ES-I3 (cell line): ENCODE measurements around the gene OR2A5.
"Not testable (repeated sequence)": the region's sequence is repeated elsewhere in the genome, so short reads cannot be mapped to it uniquely, and the experiment has no call there.

Experiments used
- H3K36me3 ChIP-seq: 2 replicates; pipeline ENCODE4 v1.6.1; 2013; ENCODE audit warnings: mild to moderate bottlenecking, low read length, control low read depth, moderate library complexity; ENCODE audit not compliant: insufficient read depth
- H3K4me1 ChIP-seq: 2 replicates; pipeline ENCODE4 v1.6.1; 2013; ENCODE audit warnings: mild to moderate bottlenecking, control low read depth, low read length; ENCODE audit not compliant: insufficient read depth
- H3K9ac ChIP-seq: 2 replicates; pipeline ENCODE4 v1.6.1; 2013; ENCODE audit warnings: low read depth, mild to moderate bottlenecking, low read length, moderate library complexity
- H3K9me3 ChIP-seq: 2 replicates; pipeline ENCODE4 v1.6.1; 2013; ENCODE audit warnings: mild to moderate bottlenecking, low read length, moderate library complexity; ENCODE audit not compliant: control insufficient read depth, insufficient read depth

The OR2A5 gene

DNA sequence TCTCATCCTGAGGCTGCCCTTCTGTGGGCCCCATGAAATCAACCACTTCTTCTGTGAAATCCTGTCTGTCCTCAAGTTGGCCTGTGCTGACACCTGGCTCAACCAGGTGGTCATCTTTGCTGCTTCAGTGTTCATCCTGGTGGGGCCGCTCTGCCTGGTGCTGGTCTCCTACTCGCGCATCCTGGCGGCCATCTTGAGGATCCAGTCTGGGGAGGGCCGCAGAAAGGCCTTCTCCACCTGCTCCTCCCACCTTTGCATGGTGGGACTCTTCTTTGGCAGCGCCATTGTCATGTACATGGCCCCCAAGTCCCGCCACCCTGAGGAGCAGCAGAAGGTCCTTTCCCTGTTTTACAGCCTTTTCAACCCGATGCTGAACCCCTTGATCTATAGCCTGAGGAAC is 2.1 kb downstream of the OR2A5 start:
- H3K9ac ChIP-seq, result not testable (repeated sequence)

DNA sequence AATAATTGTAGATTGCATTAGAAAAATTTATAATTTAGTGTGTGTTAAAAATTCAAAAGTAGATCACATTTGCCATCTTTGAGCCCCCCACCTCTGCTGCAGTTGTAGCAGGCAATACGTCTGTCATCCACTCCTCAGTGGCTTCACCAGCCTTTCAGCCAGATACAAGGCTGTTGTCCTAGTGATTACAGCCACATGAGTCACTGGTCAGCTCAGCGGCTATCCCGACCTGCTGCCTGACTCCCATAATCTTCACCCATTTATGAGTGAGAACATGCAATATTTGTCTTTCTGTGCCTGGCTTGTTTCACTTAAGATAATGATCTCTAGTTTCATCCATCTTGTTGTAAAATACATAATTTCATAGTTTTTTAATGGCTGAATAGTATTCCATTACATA is 9.2 kb downstream of the OR2A5 start:
- H3K36me3 ChIP-seq, result no peaks in the 10 kb centered on the region
- no peak overlapping the region for H3K9ac ChIP-seq
- H3K9me3 ChIP-seq, result no peaks in the 10 kb centered on the region
- no peaks in the 10 kb centered on the region for H3K4me1 ChIP-seq

More for the DNA sequence above, 2.1 kb downstream of the OR2A5 start:
- not testable (repeated sequence) for H3K4me1 ChIP-seq, H3K36me3 ChIP-seq, H3K9me3 ChIP-seq

DNA sequence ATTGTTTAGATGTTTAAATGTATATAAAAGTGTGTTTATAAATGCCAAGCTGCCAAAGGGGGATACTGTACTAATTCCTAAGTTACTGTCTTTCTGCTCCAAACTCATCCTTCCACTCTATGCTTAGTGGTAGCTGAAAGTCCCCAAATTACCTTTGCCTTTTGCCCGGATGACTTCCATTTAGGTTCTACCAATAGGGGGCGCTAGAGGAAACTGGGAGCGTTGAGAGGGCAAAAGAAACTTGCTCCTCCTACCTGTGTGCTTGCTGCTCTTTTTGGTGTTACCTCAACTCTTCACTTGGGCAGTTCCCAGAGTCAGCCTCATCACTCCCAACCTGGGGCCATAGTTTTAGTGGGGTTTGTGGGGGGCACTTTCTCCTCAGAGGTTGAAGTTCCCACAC is 15.0 kb downstream of the OR2A5 start:
- no peaks in the 10 kb centered on the region for H3K4me1 ChIP-seq
- no peak overlapping the region for H3K9ac ChIP-seq
- no peaks in the 10 kb centered on the region for H3K9me3 ChIP-seq
- H3K36me3 ChIP-seq, result no peaks in the 10 kb centered on the region

DNA sequence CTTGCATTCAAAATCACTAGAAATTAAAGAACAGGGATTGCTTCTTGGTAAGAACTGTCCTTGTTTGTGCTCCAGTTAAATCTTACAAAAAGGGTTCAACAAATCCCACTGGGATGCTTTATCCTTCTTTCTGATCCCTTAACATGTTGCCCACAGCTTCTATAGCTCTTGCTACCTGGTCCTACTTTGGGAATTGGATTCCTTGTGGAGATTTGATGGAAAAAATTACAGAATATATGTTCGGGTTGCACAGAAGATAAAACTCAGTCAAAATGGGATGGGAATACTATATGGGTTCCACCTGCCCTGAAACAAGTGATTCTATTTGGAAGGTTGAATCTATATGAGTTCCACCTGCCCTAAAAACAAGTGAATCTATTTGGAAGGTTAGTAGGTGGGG is 20.8 kb downstream of the OR2A5 start, which contains the start of gene OR2A25:
Gene OR2A25 (plus strand): TSS at position 301 of the 400 bp plus-strand sequence. CDS start 4,409 bp downstream, outside the sequence.
- Histone ChIP-seq H3K9ac (no peak within 1 kb of the TSS), H3K4me1 (no peaks in the 10 kb centered on the region), H3K9me3 (no peaks in the 10 kb centered on the region), H3K36me3 (no peaks in the 10 kb centered on the region)

DNA sequence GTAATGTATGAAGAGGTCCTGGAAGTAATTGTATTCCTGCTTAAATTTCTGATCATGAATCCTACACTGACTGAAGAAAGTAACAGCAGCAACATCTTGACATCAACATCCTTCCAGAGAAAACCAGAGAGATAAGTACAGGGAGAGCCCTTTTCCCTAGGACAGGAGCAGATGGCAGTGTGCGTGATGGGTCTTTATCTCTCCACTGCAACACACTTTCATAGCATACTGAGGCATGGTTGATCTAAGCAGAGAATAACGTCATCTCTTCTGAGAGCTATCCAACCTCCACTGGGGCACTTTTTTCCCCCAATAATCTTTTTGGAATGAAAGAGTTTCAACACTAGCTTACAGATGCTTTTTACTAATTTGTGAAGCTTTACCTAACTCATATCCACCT is 21.2 kb downstream of the OR2A5 start:
- Histone ChIP-seq H3K36me3 (no peaks in the 10 kb centered on the region), H3K4me1 (no peaks in the 10 kb centered on the region), H3K9ac (no peak overlapping the region), H3K9me3 (no peaks in the 10 kb centered on the region)

DNA sequence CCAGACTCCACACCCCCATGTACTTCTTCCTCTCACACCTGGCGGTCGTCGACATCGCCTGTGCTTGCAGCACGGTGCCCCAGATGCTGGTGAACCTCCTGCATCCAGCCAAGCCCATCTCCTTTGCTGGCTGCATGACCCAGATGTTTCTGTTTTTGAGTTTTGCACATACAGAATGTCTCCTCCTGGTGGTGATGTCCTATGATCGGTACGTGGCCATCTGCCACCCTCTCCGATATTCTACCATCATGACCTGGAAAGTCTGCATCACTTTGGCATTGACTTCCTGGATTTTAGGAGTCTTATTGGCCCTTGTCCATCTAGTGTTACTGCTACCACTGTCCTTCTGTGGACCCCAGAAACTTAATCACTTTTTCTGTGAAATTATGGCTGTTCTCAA is 25.6 kb downstream of the OR2A5 start:
- no peaks in the 10 kb centered on the region for H3K36me3 ChIP-seq
- H3K9me3 ChIP-seq, result no peaks in the 10 kb centered on the region
- no peaks in the 10 kb centered on the region for H3K4me1 ChIP-seq
- H3K9ac ChIP-seq, result no peak overlapping the region

DNA sequence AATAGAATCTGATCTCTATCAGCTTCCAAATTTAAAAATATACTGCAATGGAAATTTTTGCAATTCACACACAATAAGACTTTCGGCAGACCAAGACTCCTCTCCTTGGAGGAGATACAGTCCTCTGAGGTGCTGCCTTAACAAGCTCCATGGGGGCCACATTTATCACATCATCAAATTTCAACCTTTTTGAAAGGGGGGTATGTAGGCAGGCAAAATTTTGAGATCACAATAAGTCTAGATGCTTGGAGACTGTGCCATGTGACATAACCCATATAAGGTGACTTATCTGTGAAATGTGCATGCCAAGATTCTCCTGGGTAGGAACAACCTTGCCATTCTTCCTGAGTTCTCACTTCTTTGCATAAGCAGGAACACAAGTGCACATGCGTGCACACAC is 37.2 kb downstream of the OR2A5 start, which contains the start of gene OR2A12:
Gene OR2A12 (plus strand): TSS at position 301 of the 400 bp plus-strand sequence. CDS start 8,830 bp downstream, outside the sequence.
- no peaks in the 10 kb centered on the region for H3K9me3 ChIP-seq
- no peaks in the 10 kb centered on the region for H3K36me3 ChIP-seq
- no peaks in the 10 kb centered on the region for H3K4me1 ChIP-seq
- no peak within 1 kb of the TSS for H3K9ac ChIP-seq

DNA sequence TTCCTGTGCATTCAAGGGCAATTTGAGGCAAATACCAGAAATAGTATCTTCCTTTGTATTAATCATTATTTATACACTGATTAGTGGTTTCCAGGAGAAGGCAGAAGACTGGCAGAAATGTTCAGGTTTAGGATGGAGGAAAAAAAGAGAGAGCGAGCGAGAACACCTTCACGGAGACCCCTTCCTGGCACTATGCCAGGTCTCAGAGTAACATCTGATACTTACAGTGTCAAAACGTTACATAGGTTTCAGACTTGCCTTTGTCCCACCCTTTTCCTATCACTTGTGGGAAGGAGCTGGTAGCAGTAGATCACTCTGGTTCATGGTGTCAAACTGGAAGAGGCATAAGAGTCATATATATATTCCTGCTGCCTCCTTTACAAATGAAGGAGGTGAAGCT is 38.0 kb downstream of the OR2A5 start:
- Histone ChIP-seq H3K36me3 (no peaks in the 10 kb centered on the region), H3K9me3 (no peaks in the 10 kb centered on the region), H3K9ac (no peak overlapping the region), H3K4me1 (no peaks in the 10 kb centered on the region)

DNA sequence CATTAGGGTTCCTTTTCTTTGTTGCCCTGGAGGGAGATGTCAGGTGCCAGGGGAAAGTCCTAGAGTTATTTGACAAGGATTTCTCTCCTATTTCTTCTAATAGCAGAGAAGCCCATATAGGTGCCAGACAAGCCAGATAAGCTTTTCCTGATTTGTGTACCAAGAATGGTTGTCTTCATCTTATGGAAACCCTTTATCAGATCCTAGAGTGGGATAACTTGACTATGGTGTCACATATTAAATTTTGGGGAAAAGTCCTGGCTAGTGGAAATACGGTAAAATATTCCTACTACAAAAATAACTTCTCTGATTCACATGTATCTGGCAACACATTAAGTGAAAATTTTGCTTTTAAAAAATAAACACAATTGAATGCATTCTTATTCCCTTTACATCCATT is 38.5 kb downstream of the OR2A5 start:
- Histone ChIP-seq H3K36me3 (no peaks in the 10 kb centered on the region), H3K9me3 (no peaks in the 10 kb centered on the region), H3K4me1 (no peaks in the 10 kb centered on the region), H3K9ac (no peak overlapping the region)

DNA sequence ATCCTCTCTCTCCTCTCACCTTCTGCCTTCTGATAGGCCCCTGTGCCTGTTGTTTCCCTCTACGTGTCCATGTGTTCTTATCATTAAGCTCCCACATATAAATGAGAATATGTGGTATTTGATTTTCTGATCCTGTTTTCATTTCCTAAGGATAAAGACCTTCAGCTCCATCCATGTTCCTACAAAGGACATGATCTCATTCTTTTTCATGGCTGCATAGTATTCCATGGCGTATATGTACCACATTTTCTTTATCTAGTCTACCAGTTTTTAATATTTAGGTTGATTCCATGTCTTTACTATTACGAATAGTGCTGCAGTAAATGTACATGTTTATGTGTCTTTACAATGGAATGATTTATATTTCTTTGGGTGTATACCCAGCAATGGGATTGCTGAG is 41.9 kb downstream of the OR2A5 start:
- Histone ChIP-seq H3K36me3 (no peaks in the 10 kb centered on the region), H3K9ac (no peak overlapping the region), H3K9me3 (no peaks in the 10 kb centered on the region), H3K4me1 (no peaks in the 10 kb centered on the region)

DNA sequence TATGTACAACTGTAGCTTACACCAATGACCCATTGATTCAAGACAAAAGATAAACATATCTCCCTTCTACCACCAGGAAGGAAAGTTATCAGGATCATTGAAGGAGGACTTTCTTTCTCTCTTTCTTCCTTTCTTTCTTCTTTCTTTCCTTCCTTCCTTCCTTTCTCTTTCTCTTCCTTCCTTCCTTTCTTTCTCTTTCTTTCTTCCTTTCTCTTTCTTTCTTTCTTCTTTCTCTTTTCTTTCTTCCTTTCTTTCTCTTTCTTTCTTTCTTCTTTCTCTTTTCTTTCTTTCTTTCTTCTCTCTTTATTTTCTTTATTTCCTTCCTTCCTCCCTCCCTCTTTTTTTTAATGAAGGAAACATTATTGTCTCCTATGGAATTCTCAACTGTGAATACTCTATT is 50.0 kb downstream of the OR2A5 start:
- Histone ChIP-seq H3K9me3 (no peaks in the 10 kb centered on the region), H3K4me1 (0 out of 2 replicates have a peak, but pooled peaks cover 4% of the 10 kb centered on the region), H3K9ac (no peak overlapping the region), H3K36me3 (no peaks in the 10 kb centered on the region)

DNA sequence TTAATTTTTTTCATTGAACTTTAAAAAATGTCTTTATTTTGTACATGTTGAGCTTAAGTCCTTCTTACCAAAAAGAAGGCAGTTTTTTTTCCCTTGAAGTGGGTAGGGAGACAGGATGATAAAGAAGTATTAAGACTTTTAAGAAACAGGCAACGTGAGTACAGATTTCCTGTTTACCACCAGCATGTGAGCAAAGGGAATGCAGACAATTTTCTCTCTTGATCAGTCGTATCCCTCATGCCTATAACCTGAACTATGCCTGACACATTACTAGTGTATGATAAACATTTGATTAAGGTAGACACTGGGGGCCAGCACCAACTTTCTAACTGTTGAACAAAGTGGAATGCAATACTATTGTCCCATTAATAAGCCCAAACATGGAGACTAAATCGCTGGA is 51.9 kb downstream of the OR2A5 start:
- H3K36me3 ChIP-seq, result no peaks in the 10 kb centered on the region
- H3K9me3 ChIP-seq, result no peaks in the 10 kb centered on the region
- 0 out of 2 replicates have a peak, but pooled peaks cover 4% of the 10 kb centered on the region for H3K4me1 ChIP-seq
- no peak overlapping the region for H3K9ac ChIP-seq

DNA sequence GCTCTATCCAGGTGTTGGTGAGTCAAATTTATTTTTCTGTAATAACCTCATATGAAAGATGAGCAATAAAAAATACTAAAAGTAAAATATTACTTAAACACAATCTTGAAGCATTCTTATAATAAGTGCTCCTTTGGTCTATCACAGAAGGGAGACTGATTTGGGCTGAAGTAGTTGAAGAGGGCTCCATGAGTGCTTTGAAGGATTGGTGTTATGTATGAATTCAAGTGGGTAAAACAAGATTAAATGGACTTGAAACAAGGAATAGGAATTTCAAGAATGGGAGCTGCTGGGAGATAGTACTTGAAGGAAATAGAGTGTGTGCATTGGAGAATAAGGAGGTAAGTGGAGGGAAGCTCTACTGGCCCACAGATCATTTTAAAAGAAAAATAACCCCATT is 53.3 kb downstream of the OR2A5 start:
- H3K36me3 ChIP-seq, result no peaks in the 10 kb centered on the region
- H3K9ac ChIP-seq, result no peak overlapping the region
- no peaks in the 10 kb centered on the region for H3K9me3 ChIP-seq
- H3K4me1 ChIP-seq, result 0 out of 2 replicates have a peak, but pooled peaks cover 4% of the 10 kb centered on the region

DNA sequence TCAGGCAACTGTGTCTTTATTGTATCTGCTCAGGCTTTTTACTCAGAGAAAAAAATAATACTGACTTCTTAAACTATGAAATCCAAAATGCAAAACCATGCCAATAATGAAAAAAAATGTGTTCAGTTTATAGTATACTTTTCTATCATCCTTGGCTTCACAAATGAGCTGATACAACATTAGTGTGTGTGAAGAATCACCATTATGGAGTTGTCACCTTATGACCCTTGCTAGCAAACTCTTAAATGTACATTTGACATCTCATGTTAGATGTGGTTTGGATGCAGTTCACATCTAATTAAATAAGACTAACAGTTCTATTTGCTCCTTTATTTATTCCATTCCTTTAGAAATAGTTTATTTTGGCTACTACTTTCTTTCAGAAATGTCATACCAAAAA is 56.5 kb downstream of the OR2A5 start:
- H3K4me1 ChIP-seq, result 0 out of 2 replicates have a peak, but pooled peaks cover 4% of the 10 kb centered on the region
- no peak overlapping the region for H3K9ac ChIP-seq
- H3K9me3 ChIP-seq, result no peaks in the 10 kb centered on the region

More for the DNA sequence above, 56.5 kb downstream of the OR2A5 start:
- no peaks in the 10 kb centered on the region for H3K36me3 ChIP-seq
